Cerebellar cortex (tissue), 1 donor: Measurements from ENCODE around the gene MBD1.
A peak's percentile ranks its signal among the peaks of the same experiment; 100 is the strongest.
"Not testable (repeated sequence)": the region's sequence is repeated elsewhere in the genome, so short reads cannot be mapped to it uniquely, and the experiment has no call there.

ENCODE experiments used
- DNase-seq: peaks from one replicate; pipeline ENCODE4 v3.0.0-alpha.2; 2015; ENCODE audit warnings: low spot score

MBD1 gene

GRCh38 chr18:50293039-50293438, 11.7 kb upstream of the MBD1 start:
- no peak for DNase-seq

GRCh38 chr18:50289108-50289443, 7.8 kb upstream of the MBD1 start:
- no peak for DNase-seq

GRCh38 chr18:50288348-50289107, 7.2 kb upstream of the MBD1 start:
- not testable (repeated sequence) for DNase-seq

- peak; percentile 100 for DNase-seq
Measured at GRCh38 chr18:50287441-50288347, 6.4 kb upstream of the MBD1 start, which contains the start of gene CXXC1. TSS of gene CXXC1 (minus strand) at chr18:50287692. CDS start at chr18:50287589, 103 bp downstream.

GRCh38 chr18:50287028-50287440, 5.7 kb upstream of the MBD1 start:
- no peak for DNase-seq

- DNase-seq: no peak
Measured at GRCh38 chr18:50286391-50287027, 5.2 kb upstream of the MBD1 start.

- no peak for DNase-seq
Measured at GRCh38 chr18:50285631-50286321, 4.5 kb upstream of the MBD1 start.

GRCh38 chr18:50285071-50285470, 3.7 kb upstream of the MBD1 start:
- no peak for DNase-seq

- no peak for DNase-seq
Measured at GRCh38 chr18:50284255-50284885, 3.0 kb upstream of the MBD1 start.

GRCh38 chr18:50283469-50284209, 2.3 kb upstream of the MBD1 start:
- no peak for DNase-seq

GRCh38 chr18:50282521-50283335, 1.4 kb upstream of the MBD1 start:
- peak; percentile 38 for DNase-seq

GRCh38 chr18:50281972-50282520, 723 bp upstream of the MBD1 start:
- no peak for DNase-seq

- no peak for DNase-seq
Measured at GRCh38 chr18:50280707-50281294, 522 bp downstream of the MBD1 start.

- no peak for DNase-seq
Measured at GRCh38 chr18:50279752-50280151, 1.6 kb downstream of the MBD1 start.

GRCh38 chr18:50277942-50278341, 3.4 kb downstream of the MBD1 start:
- no peak for DNase-seq

- no peak for DNase-seq
Measured at GRCh38 chr18:50276452-50276851, 4.9 kb downstream of the MBD1 start.

- no peak for DNase-seq
Measured at GRCh38 chr18:50275503-50276036, 5.8 kb downstream of the MBD1 start.

GRCh38 chr18:50274941-50275340, 6.4 kb downstream of the MBD1 start:
- no peak for DNase-seq

GRCh38 chr18:50274044-50274442, 7.3 kb downstream of the MBD1 start:
- no peak for DNase-seq
